GM12878 (cell line): ENCODE results near the gene CHID1. TPM values are rescaled to one million over a fixed set of nuclear protein-coding genes. Genes with fewer than 3 reads are reported as not detected.

Experiments
- ATAC-seq: fragments of 200-7000 bp; cut with Tn5 transposase; 3 replicates; pipeline ENCODE4 v1.9.1; 2020; ENCODE audit warnings: mild to moderate bottlenecking, moderate library complexity
- BruUV-seq: library from RNA; stranded (reverse); fragments of 400-500 nt; replicated peaks from 2 replicates; lab custom pipeline; 2021; lab: Mats Ljungman, UMichigan
- CTCF ChIA-PET: fragments of 300-600 bp; sonication (Branson Sonifier 250); formaldehyde crosslinking; extraction: SDS; loops from one replicate; lab custom pipeline; 2021; ENCODE audit warnings: inconsistent platforms; lab: Yijun Ruan, JAX
- POLR2A ChIA-PET: fragments of 350-600 bp; formaldehyde crosslinking; extraction: SDS; loops from one replicate; lab custom pipeline; 2021; ENCODE audit warnings: inconsistent platforms; lab: Charles Lee
- RAD21 ChIA-PET: fragments of 300-600 bp; sonication (Branson Sonifier 250); formaldehyde crosslinking; loops from one replicate; lab custom pipeline; 2023; ENCODE audit warnings: antibody characterized with exemption; ENCODE audit not compliant: unreplicated experiment; lab: Charles Lee
- SMC1A ChIA-PET: fragments of 300-600 bp; sonication (Branson Sonifier 250); formaldehyde crosslinking; loops from one replicate; lab custom pipeline; 2023; ENCODE audit not compliant: unreplicated experiment, uncharacterized antibody; lab: Charles Lee
- DNase-seq: peaks from one replicate; pipeline ENCODE4 v3.0.0-alpha.2; 2011; ENCODE audit warnings: low read depth, low spot score
- FAIRE-seq: peaks from 3 replicates; lab custom pipeline; 2011; peaks lifted over from hg19 to GRCh38; lab: Jason Lieb, UNC
- H2AFZ ChIP-seq: 2 replicates; pipeline ENCODE4 v1.6.0; 2011; ENCODE audit warnings: low read depth, low read length, control low read depth; ENCODE audit not compliant: control insufficient read depth
- H3K27ac ChIP-seq: 2 replicates; pipeline ENCODE4 v1.5.1; 2011; ENCODE audit warnings: control low read depth; ENCODE audit not compliant: control insufficient read depth, insufficient read depth
- H3K27me3 ChIP-seq, 2 experiments: replicated peaks in 1 of 2; 2 replicates each; pipeline versions ENCODE4 v1.6.0 to v1.6.1; 2011; ENCODE audit warnings: low read length in 1 of 2; ENCODE audit not compliant: control insufficient read depth in 2 of 2, insufficient read depth in 2 of 2
- H3K36me3 ChIP-seq, 2 experiments: 2 replicates each; pipeline ENCODE4 v1.5.1; 2011; ENCODE audit warnings: low read length in 1 of 2; ENCODE audit not compliant: control insufficient read depth in 2 of 2, insufficient read depth in 2 of 2
- H3K4me1 ChIP-seq: 2 replicates; pipeline ENCODE4 v1.6.1; 2011; ENCODE audit warnings: mild to moderate bottlenecking, low read length, moderate library complexity, mixed read lengths; ENCODE audit not compliant: control insufficient read depth, insufficient read depth
- H3K4me2 ChIP-seq: 2 replicates; pipeline ENCODE4 v1.6.0; 2011; ENCODE audit warnings: control low read depth; ENCODE audit not compliant: control insufficient read depth, insufficient read depth
- H3K4me3 ChIP-seq: fragments of 200-600 bp; sonication (generic); 2 replicates; pipeline ENCODE4 v1.5.1; 2016
- H3K79me2 ChIP-seq: 2 replicates; pipeline ENCODE4 v1.6.0; 2011; ENCODE audit warnings: low read length; ENCODE audit not compliant: control insufficient read depth, insufficient read depth
- H3K9ac ChIP-seq: 2 replicates; pipeline ENCODE4 v1.8.0; 2011; ENCODE audit warnings: low read length, control low read depth, mixed read lengths; ENCODE audit not compliant: control insufficient read depth, insufficient read depth
- H3K9me3 ChIP-seq: replicated peaks from 3 replicates; pipeline ENCODE4 v1.5.1; 2011; ENCODE audit warnings: mild to moderate bottlenecking, low read length; ENCODE audit not compliant: control insufficient read depth, insufficient read depth
- H4K20me1 ChIP-seq: 2 replicates; pipeline ENCODE4 v1.6.0; 2011; ENCODE audit not compliant: control insufficient read depth, insufficient read depth
- ATF7 ChIP-seq: fragments of 450-650 bp; IDR thresholded peaks from 2 replicates; pipeline ENCODE4 v1.6.1; 2016; ENCODE audit warnings: low read depth, mild to moderate bottlenecking
- BACH1 ChIP-seq: fragments of 450-650 bp; IDR thresholded peaks from 2 replicates; pipeline ENCODE4 v1.6.1; 2017; ENCODE audit warnings: mild to moderate bottlenecking, borderline replicate concordance
- BCL11A ChIP-seq: IDR thresholded peaks from 2 replicates; pipeline ENCODE4 v1.6.1; 2011; ENCODE audit warnings: low read depth, low read length
- CBFB ChIP-seq: IDR thresholded peaks from 2 replicates; pipeline ENCODE4 v1.6.1; 2016; ENCODE audit warnings: antibody characterized with exemption, low read depth
- CREB1 ChIP-seq: IDR thresholded peaks from 2 replicates; pipeline ENCODE4 v1.6.1; 2012; ENCODE audit warnings: low read depth, mild to moderate bottlenecking, inconsistent platforms
- HCFC1 ChIP-seq: fragments of 150-350 bp; IDR thresholded peaks from 2 replicates; pipeline ENCODE4 v1.6.1; 2014; ENCODE audit warnings: low read length
- JUND ChIP-seq: IDR thresholded peaks from 2 replicates; pipeline ENCODE4 v1.6.1; 2012; ENCODE audit warnings: low read depth, mild to moderate bottlenecking, low read length, improper control_type of control experiment, moderate library complexity
- POLR2AphosphoS2 ChIP-seq: IDR thresholded peaks from 2 replicates; pipeline ENCODE4 v1.6.1; 2011; ENCODE audit warnings: low read depth, mild to moderate bottlenecking, low read length, improper control_type of control experiment, moderate library complexity
- SMAD1 ChIP-seq: fragments of 450-650 bp; IDR thresholded peaks from 2 replicates; pipeline ENCODE4 v1.6.1; 2018; ENCODE audit warnings: mild to moderate bottlenecking, low read depth; ENCODE audit not compliant: partially characterized antibody
- SMAD5 ChIP-seq: IDR thresholded peaks from 2 replicates; pipeline ENCODE4 v1.6.1; 2016; ENCODE audit warnings: antibody characterized with exemption, low read depth
- SREBF2 ChIP-seq: IDR thresholded peaks from 2 replicates; pipeline ENCODE4 v1.6.1; 2012; ENCODE audit warnings: mild to moderate bottlenecking, low read length
- TCF7 ChIP-seq: IDR thresholded peaks from 2 replicates; pipeline ENCODE4 v1.6.1; 2014; ENCODE audit warnings: antibody characterized with exemption, borderline replicate concordance
- ZNF384 ChIP-seq: IDR thresholded peaks from 2 replicates; pipeline ENCODE4 v1.6.1; 2012; ENCODE audit warnings: low read depth, mild to moderate bottlenecking, low read length, improper control_type of control experiment, borderline replicate concordance
- ZNF622 ChIP-seq: fragments of 450-650 bp; IDR thresholded peaks from 2 replicates; pipeline ENCODE4 v1.6.1; 2017; ENCODE audit warnings: mild to moderate bottlenecking, inconsistent platforms
- ZSCAN29 ChIP-seq: fragments of 450-650 bp; IDR thresholded peaks from 2 replicates; pipeline ENCODE4 v1.6.1; 2017; ENCODE audit warnings: mild to moderate bottlenecking, moderate library complexity
- WGBS: methylation state at CpG from one replicate; pipeline ENCODE4 v1.1.6; 2016; ENCODE audit warnings: low lambda C conversion rate; ENCODE audit not compliant: insufficient replicate concordance, insufficient coverage; ENCODE audit errors: missing lambda C conversion rate; 5-methylcytosine and 5-hydroxymethylcytosine counted together
- in situ Hi-C: fragments of 300-500 bp; cut with MboI; formaldehyde crosslinking; loops from 9 replicates; pipeline ENCODE4 v1.14.3; 2018; ENCODE audit warnings: mixed read lengths
- intact Hi-C: fragments of 100-400 bp; cut with micrococcal nuclease; formaldehyde crosslinking; loops from one replicate; pipeline ENCODE4 v1.14.2; 2022; ENCODE audit not compliant: unreplicated experiment
- polyA plus RNA-seq, 11 experiments: library from polyadenylated mRNA; depleted of rRNA in 4 of 11; unstranded in 6 of 11; stranded (reverse) in 5 of 11; fragments of >200 nt; fragmentation: Nextera tagmentation in 4 of 11; fragmentation: Illumina TruSeq in 1 of 11; extraction: Ambion mirVana in 4 of 11; extraction: Trizol in 1 of 11; gene quantifications; 1 replicate in 1 of 11; 2 replicates in 10 of 11; pipeline versions ENCODE4 v1.2.1 to v1.2.3, GENCODE V29; 2011 to 2016; ENCODE audit warnings: inconsistent platforms in 2 of 11, missing spikeins in 2 of 11, low read depth in 1 of 11
- total RNA-seq, 4 experiments: library from RNA; depleted of rRNA in 3 of 4; stranded (reverse); fragments of >200 nt in 3 of 4; fragmentation: Illumina TruSeq in 1 of 4; extraction: Trizol in 1 of 4; gene quantifications; 2 replicates each; pipeline versions ENCODE4 v1.2.1 to v1.2.3, GENCODE V29; 2013 to 2021
- TF ChIP-seq, protein P1 (sequence below): IDR thresholded peaks from 2 replicates; pipeline ENCODE4 v1.6.1; 2012; ENCODE audit warnings: improper control_type of control experiment, low read depth, low read length; ENCODE audit not compliant: insufficient replicate concordance
- TF ChIP-seq, protein P2 (sequence below): fragments of 450-650 bp; IDR thresholded peaks from 2 replicates; pipeline ENCODE4 v1.6.1; 2017; ENCODE audit warnings: mild to moderate bottlenecking

The CHID1 gene
- total and polyA plus RNA-seq, 10 of the 15 experiments (the other 5 are each of a cell fraction or from before 2014, with no cell fraction given) = 4.8 to 75.2 (median 30.1) TPM

DNA sequence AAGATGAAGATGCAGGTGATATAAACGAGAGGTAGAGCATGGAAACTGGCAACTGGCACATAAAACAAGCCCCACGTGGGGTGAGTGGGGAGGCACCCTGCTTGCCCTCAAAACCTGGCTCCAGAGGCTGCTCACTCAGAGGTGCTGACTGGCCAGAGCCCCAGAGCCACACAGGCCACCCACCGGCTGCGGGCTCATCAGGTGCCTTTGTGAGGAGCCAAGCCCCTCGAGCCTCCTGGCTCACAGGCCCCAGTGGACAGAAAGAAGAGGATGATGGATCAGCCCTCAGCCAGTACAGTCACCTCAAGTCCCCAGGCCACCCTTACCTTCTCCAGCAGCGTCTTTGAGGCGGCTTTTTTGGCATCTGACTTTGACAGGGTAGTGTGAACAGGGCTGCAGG is 6.2 kb downstream of the CHID1 start:
- no peak for FAIRE-seq
- SMC1A ChIA-PET = no interaction called here

DNA sequence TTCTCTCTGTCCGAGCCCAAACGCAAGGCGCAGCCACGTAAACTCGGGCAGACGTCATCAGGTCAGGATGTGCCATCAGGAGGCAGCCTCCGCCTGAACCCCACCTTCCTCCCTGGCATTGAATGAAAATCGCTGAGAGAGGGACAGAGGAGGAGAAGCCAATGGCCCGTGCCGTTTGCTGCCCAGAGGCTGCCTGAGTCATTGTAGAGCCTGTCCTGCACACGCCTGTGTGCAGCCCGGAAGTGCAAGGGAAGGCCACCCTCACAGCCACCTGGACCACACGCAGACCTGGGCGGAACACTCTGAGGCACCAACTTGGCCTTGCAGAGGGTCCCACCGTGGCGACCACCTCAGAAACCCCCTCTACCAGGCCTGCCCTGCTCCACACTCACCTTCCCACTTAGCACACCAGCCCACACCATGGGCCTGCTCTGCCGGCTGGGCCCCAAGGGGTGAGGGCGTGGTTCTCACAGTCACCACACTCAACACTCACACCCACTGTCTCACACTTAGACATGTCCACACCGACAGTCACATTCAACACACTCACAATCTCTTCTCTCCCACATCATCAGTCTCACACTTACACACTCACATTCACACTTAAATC is 9.1 kb downstream of the CHID1 start:
- ChIA-PET POLR2A (no interaction called here), CTCF (no interaction called here), SMC1A (no interaction called here), RAD21 (no interaction called here)
- Histone ChIP-seq H3K4me3 (no peak overlapping the region), H3K4me1 (no peaks in the 10 kb centered on the region), H4K20me1 (no peaks in the 10 kb centered on the region), H2AFZ (no peak overlapping the region), H3K9ac (no peak overlapping the region), H3K27me3 (no peaks in the 10 kb centered on the region), H3K9me3 (no peaks in the 10 kb centered on the region), H3K36me3 (peaks cover 8 to 41% of the 10 kb centered on the region in 2 experiments), H3K4me2 (no peak overlapping the region), H3K79me2 (no peaks in the 10 kb centered on the region; the same call in 1 of the 2 replicates), H3K27ac (no peak overlapping the region)
- DNase-seq (no peak), ATAC-seq (no peak), FAIRE-seq (no peak)
- intact Hi-C loops = no loop called here
- 98% methylated on average over 19 of the region's 19 CpGs for WGBS
- BruUV-seq = no TSS peak
- in situ Hi-C loops = no loop called here
- TF ChIP-seq, protein P1, sequence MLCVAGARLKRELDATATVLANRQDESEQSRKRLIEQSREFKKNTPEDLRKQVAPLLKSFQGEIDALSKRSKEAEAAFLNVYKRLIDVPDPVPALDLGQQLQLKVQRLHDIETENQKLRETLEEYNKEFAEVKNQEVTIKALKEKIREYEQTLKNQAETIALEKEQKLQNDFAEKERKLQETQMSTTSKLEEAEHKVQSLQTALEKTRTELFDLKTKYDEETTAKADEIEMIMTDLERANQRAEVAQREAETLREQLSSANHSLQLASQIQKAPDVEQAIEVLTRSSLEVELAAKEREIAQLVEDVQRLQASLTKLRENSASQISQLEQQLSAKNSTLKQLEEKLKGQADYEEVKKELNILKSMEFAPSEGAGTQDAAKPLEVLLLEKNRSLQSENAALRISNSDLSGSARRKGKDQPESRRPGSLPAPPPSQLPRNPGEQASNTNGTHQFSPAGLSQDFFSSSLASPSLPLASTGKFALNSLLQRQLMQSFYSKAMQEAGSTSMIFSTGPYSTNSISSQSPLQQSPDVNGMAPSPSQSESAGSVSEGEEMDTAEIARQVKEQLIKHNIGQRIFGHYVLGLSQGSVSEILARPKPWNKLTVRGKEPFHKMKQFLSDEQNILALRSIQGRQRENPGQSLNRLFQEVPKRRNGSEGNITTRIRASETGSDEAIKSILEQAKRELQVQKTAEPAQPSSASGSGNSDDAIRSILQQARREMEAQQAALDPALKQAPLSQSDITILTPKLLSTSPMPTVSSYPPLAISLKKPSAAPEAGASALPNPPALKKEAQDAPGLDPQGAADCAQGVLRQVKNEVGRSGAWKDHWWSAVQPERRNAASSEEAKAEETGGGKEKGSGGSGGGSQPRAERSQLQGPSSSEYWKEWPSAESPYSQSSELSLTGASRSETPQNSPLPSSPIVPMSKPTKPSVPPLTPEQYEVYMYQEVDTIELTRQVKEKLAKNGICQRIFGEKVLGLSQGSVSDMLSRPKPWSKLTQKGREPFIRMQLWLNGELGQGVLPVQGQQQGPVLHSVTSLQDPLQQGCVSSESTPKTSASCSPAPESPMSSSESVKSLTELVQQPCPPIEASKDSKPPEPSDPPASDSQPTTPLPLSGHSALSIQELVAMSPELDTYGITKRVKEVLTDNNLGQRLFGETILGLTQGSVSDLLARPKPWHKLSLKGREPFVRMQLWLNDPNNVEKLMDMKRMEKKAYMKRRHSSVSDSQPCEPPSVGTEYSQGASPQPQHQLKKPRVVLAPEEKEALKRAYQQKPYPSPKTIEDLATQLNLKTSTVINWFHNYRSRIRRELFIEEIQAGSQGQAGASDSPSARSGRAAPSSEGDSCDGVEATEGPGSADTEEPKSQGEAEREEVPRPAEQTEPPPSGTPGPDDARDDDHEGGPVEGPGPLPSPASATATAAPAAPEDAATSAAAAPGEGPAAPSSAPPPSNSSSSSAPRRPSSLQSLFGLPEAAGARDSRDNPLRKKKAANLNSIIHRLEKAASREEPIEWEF = no peak
- TF ChIP-seq, protein P2, sequence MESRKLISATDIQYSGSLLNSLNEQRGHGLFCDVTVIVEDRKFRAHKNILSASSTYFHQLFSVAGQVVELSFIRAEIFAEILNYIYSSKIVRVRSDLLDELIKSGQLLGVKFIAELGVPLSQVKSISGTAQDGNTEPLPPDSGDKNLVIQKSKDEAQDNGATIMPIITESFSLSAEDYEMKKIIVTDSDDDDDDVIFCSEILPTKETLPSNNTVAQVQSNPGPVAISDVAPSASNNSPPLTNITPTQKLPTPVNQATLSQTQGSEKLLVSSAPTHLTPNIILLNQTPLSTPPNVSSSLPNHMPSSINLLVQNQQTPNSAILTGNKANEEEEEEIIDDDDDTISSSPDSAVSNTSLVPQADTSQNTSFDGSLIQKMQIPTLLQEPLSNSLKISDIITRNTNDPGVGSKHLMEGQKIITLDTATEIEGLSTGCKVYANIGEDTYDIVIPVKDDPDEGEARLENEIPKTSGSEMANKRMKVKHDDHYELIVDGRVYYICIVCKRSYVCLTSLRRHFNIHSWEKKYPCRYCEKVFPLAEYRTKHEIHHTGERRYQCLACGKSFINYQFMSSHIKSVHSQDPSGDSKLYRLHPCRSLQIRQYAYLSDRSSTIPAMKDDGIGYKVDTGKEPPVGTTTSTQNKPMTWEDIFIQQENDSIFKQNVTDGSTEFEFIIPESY = no peak
- TF ChIP-seq POLR2AphosphoS2 (no peak), TCF7 (no peak), CREB1 (no peak), SMAD1 (no peak), JUND (no peak)

More for the DNA sequence above, 6.2 kb downstream of the CHID1 start:
- intact Hi-C loops = no loop called here
- H2AFZ ChIP-seq = no peak overlapping the region
- ChIA-PET RAD21 (no interaction called here), CTCF (no interaction called here)
- TF ChIP-seq SMAD5 (no peak), ZSCAN29 (no peak), HCFC1 (no peak), BACH1 (no peak), CBFB (no peak), ZNF622 (no peak), BCL11A (no peak), ATF7 (no peak), SREBF2 (no peak), ZNF384 (no peak)
- TF ChIP-seq, all 136 proteins: peak for 0
- Histone ChIP-seq H3K79me2 (peaks cover 8% of the 10 kb centered on the region), H4K20me1 (no peaks in the 10 kb centered on the region), H3K27me3 (no peaks in the 10 kb centered on the region), H3K9ac (no peak overlapping the region), H3K9me3 (no peaks in the 10 kb centered on the region), H3K27ac (no peak overlapping the region), H3K4me2 (no peak overlapping the region), H3K4me3 (no peak overlapping the region), H3K4me1 (peaks cover 21% of the 10 kb centered on the region), H3K36me3 (peaks cover 8 to 31% of the 10 kb centered on the region in 2 experiments)
- POLR2A ChIA-PET = no interaction called here
- WGBS = 93% methylated on average over 7 of the region's 7 CpGs
- in situ Hi-C loops = no loop called here
- no TSS peak for BruUV-seq
- DNase-seq (no peak), ATAC-seq (no peak)
